Parathyroid adenoma (tissue), 2 donors: ENCODE data around the gene PROK1.

Experiments
- H2AFZ ChIP-seq: fragments of 300-600 bp; sonication (generic); one replicate; pipeline ENCODE4 v1.7.0; 2017; ENCODE audit warnings: antibody characterized with exemption, mild to moderate bottlenecking
- H3K27ac ChIP-seq: fragments of 300-600 bp; sonication (generic); one replicate; pipeline ENCODE4 v1.7.0; 2017
- H3K27me3 ChIP-seq: fragments of 300-600 bp; sonication (generic); one replicate; pipeline ENCODE4 v1.7.0; 2017; ENCODE audit warnings: low read length; ENCODE audit not compliant: control insufficient read depth, insufficient read depth
- H3K36me3 ChIP-seq: fragments of 300-600 bp; sonication (generic); one replicate; pipeline ENCODE4 v1.7.0; 2017; ENCODE audit warnings: low read length; ENCODE audit not compliant: control insufficient read depth, insufficient read depth
- H3K4me1 ChIP-seq: fragments of 300-600 bp; sonication (generic); one replicate; pipeline ENCODE4 v1.7.0; 2017; ENCODE audit warnings: control low read depth
- H3K4me2 ChIP-seq: fragments of 300-600 bp; sonication (generic); one replicate; pipeline ENCODE4 v1.7.0; 2017; ENCODE audit warnings: low read length
- H3K4me3 ChIP-seq: fragments of 300-600 bp; sonication (generic); one replicate; pipeline ENCODE4 v1.7.0; 2017; ENCODE audit warnings: low read depth, low read length
- H3K79me2 ChIP-seq: fragments of 300-600 bp; sonication (generic); one replicate; pipeline ENCODE4 v1.7.0; 2017; ENCODE audit warnings: control low read depth
- H3K9ac ChIP-seq: fragments of 300-600 bp; sonication (generic); one replicate; pipeline ENCODE4 v1.7.0; 2017; ENCODE audit warnings: mild to moderate bottlenecking
- H3K9me3 ChIP-seq: fragments of 300-600 bp; sonication (generic); one replicate; pipeline ENCODE4 v1.7.0; 2017; ENCODE audit warnings: low read length; ENCODE audit not compliant: control insufficient read depth
- TF ChIP-seq, protein P1 (sequence below): fragments of 300-600 bp; sonication (generic); IDR thresholded peaks from one replicate; pipeline ENCODE4 v1.7.0; 2017; ENCODE audit warnings: antibody characterized with exemption, mild to moderate bottlenecking
- donor health status: primary hyperparathyroidism.

PROK1 gene

DNA sequence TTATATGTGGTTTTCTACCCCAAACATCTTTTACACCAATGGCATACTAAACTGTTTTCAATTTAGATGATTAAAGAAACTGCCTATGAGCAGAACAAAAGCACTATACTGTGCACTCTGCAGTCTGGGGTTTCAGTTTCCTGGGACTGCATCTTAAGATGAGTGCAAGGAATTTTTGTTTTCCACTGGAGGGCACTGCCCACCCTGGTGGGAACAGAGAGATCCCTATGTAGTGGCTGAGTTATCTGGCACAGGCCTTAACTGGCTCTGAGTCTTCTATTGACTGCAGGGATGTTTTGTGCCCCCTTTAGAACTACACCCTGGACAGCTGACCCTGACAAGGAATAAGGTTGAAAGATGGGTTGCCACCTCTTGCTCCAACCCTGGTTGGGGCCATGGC is 12.0 kb downstream of the PROK1 start:
- H2AFZ ChIP-seq, result no peak overlapping the region
- no peak overlapping the region for H3K4me3 ChIP-seq
- H3K4me1 ChIP-seq, result no peaks in the 10 kb centered on the region
- H3K9ac ChIP-seq, result no peak overlapping the region
- no peak overlapping the region for H3K4me2 ChIP-seq
- no peaks in the 10 kb centered on the region for H3K79me2 ChIP-seq
- no peaks in the 10 kb centered on the region for H3K9me3 ChIP-seq
- TF ChIP-seq, protein P1, sequence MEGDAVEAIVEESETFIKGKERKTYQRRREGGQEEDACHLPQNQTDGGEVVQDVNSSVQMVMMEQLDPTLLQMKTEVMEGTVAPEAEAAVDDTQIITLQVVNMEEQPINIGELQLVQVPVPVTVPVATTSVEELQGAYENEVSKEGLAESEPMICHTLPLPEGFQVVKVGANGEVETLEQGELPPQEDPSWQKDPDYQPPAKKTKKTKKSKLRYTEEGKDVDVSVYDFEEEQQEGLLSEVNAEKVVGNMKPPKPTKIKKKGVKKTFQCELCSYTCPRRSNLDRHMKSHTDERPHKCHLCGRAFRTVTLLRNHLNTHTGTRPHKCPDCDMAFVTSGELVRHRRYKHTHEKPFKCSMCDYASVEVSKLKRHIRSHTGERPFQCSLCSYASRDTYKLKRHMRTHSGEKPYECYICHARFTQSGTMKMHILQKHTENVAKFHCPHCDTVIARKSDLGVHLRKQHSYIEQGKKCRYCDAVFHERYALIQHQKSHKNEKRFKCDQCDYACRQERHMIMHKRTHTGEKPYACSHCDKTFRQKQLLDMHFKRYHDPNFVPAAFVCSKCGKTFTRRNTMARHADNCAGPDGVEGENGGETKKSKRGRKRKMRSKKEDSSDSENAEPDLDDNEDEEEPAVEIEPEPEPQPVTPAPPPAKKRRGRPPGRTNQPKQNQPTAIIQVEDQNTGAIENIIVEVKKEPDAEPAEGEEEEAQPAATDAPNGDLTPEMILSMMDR, result no peak
- no peaks in the 10 kb centered on the region for H3K36me3 ChIP-seq
- no peak overlapping the region for H3K27ac ChIP-seq
- H3K27me3 ChIP-seq, result no peaks in the 10 kb centered on the region

DNA sequence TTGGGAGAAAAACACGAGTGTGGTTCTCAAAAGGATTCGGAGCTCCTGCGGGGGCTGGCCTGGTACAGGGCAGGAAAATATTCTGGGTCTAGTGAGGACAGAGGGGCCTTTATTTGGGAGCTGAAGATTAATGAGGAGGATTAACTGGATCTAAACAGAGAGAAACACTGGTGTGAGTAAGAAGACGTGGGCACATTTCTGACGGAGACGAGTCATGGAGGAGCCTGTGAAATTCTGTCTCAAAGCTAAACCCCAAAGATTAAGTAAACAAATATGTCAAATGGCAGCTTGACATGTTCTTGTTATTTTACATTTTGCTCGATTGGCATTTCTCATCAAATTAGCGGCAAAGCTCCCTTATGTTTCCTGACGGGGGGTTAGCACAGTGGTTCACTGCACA is 12.8 kb downstream of the PROK1 start:
- TF ChIP-seq, protein P1, result no peak
- no peaks in the 10 kb centered on the region for H3K79me2 ChIP-seq
- no peaks in the 10 kb centered on the region for H3K4me1 ChIP-seq
- no peak overlapping the region for H3K4me3 ChIP-seq
- H3K27me3 ChIP-seq, result no peaks in the 10 kb centered on the region
- no peaks in the 10 kb centered on the region for H3K9me3 ChIP-seq
- H3K4me2 ChIP-seq, result no peak overlapping the region
- H2AFZ ChIP-seq, result no peak overlapping the region
- H3K9ac ChIP-seq, result no peak overlapping the region
- no peak overlapping the region for H3K27ac ChIP-seq
- no peaks in the 10 kb centered on the region for H3K36me3 ChIP-seq

DNA sequence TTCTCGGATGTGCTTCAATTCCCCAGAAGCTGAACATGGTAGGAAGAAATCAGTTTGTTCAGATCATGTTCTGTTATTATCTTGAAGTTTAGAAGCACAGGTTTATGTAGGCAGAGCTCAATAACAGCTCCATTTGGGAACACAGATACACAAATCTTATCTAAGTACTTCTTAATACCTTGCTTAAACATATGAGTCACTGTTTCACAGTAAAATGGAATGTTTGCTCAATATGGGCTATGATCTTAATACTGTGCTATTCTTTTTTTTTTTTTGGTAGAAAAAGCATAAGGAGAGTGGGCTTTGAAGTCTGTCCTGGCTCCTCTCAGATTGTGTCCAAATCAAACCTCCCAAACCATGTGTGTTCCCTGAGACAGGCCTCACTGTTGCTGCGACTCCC is 13.4 kb downstream of the PROK1 start:
- H2AFZ ChIP-seq, result no peak overlapping the region
- H3K9me3 ChIP-seq, result no peaks in the 10 kb centered on the region
- H3K4me2 ChIP-seq, result no peak overlapping the region
- no peak overlapping the region for H3K9ac ChIP-seq
- no peaks in the 10 kb centered on the region for H3K36me3 ChIP-seq
- no peaks in the 10 kb centered on the region for H3K79me2 ChIP-seq
- TF ChIP-seq, protein P1, result no peak
- H3K27me3 ChIP-seq, result no peaks in the 10 kb centered on the region
- H3K4me1 ChIP-seq, result no peaks in the 10 kb centered on the region
- H3K27ac ChIP-seq, result no peak overlapping the region
- no peak overlapping the region for H3K4me3 ChIP-seq

DNA sequence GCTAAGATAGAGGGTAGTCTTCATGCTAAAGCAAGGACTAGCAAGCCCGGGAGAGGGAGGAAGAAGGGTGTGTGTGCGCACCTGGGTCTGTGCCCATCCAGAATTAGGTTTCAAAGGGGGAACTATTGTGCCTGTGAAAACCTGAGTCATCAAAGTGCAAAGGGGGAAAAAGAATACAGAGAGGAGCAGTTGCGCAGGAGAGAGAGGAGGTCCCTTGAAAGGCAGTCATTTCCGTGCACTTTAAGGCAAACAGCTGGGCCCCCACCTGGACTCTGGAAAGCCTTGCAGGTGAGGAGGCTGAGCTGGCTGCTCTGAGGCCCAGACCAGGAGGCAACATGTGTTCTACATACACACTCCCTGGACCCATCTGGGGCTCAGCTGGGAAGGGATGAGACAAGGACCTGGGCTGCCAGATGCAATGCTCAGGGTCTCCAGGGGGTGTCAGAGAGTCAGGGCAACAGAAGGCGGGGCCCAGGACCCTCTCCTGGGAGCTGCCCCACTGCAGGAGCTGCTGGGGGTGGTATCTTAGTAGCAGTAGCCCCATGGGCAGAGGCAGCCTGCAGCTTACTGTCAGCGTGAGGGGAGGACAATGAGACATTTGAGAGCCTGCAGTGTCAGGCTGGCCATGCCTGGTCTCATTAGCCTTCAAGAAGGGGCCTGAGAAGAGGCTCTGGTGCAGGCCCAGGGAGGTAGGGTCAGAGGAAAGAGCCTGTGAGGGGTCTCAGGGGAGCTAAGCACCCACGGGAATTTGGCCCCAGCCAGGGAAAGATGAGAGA is 14.3 kb downstream of the PROK1 start:
- Histone ChIP-seq H3K4me3 (no peak overlapping the region), H3K79me2 (no peaks in the 10 kb centered on the region), H3K9ac (no peak overlapping the region), H3K36me3 (no peaks in the 10 kb centered on the region), H3K27me3 (no peaks in the 10 kb centered on the region), H3K4me2 (no peak overlapping the region), H3K4me1 (no peaks in the 10 kb centered on the region), H3K9me3 (no peaks in the 10 kb centered on the region), H2AFZ (no peak overlapping the region), H3K27ac (no peak overlapping the region)
- TF ChIP-seq, protein P1, result no peak

DNA sequence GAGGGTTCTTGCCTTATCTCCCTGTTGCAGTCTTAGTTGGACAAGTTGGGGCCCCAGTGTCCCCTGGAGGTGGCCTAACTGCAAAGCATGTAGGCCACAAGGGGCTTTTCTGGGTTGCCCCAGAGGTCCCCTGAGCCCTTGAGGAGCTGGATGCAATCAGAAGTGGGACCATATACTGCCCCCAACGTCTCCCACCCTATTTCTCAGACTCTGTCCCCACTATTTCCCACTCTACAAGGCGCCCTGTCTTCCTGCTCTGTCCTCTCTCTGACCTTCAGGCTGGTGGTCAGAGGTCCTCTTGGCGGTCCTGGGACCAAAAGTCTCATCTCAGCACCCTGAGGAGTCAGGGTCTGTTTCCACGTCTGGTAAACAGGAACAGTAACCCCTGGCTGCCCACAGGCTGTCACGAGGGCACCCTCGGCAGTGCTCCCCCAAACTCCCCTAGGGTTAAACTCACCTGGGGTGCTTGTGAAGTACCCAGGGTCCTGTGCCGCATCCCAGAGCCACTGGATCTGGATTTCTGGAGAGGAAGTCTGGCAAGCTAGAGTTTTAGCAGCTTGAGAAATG is 14.9 kb downstream of the PROK1 start:
- Histone ChIP-seq H3K79me2 (no peaks in the 10 kb centered on the region), H3K4me2 (no peak overlapping the region), H3K4me3 (no peak overlapping the region), H3K4me1 (no peaks in the 10 kb centered on the region), H3K27me3 (no peaks in the 10 kb centered on the region), H2AFZ (no peak overlapping the region), H3K36me3 (no peaks in the 10 kb centered on the region), H3K27ac (no peak overlapping the region), H3K9ac (no peak overlapping the region), H3K9me3 (no peaks in the 10 kb centered on the region)
- TF ChIP-seq, protein P1, result no peak
